ENCODE results near the gene PI16. TPM values are rescaled to one million over a fixed set of nuclear protein-coding genes. Genes with fewer than 3 reads are reported as not detected.

The PI16 gene
- total and polyA plus RNA-seq, 2 of the 13 experiments (the other 11 are each of a cell fraction or from before 2014, with no cell fraction given): not detected

- TF ChIP-seq RFX3 (CRISPR knock-in tag; IDR thresholded peaks at IDR 0.05) (no peak), ZNF761 (CRISPR knock-in tag; conservative IDR thresholded peaks at IDR 0.05) (peak; percentile 92), ZNF678 (CRISPR knock-in tag; IDR thresholded peaks at IDR 0.05) (0 out of 2 replicates have a peak, but pooled peaks have one; percentile 12), REL (CRISPR knock-in tag; conservative IDR thresholded peaks at IDR 0.05) (peak; percentile 72; the same call in 1 of the 2 replicates), SCMH1 (CRISPR knock-in tag; IDR thresholded peaks at IDR 0.05; ENCODE audit: borderline replicate concordance) (no peak), ZNF33B (CRISPR knock-in tag; IDR thresholded peaks at IDR 0.05) (no peak; the same call in 1 of the 2 replicates), ZNF652 (CRISPR knock-in tag; IDR thresholded peaks at IDR 0.05; ENCODE audit: borderline replicate concordance, low read depth) (0 out of 2 replicates have a peak, but pooled peaks have one; percentile 17), XBP1 (CRISPR knock-in tag; IDR thresholded peaks at IDR 0.05) (no peak), TFDP1 (CRISPR knock-in tag; IDR thresholded peaks at IDR 0.05; ENCODE audit: borderline replicate concordance) (peak; percentile 85; the same call in 1 of the 2 replicates), CREB1 (IDR thresholded peaks at IDR 0.05) (peak; percentile 85; the same call in 1 of the 2 replicates), CREB1 (CRISPR knock-in tag; IDR thresholded peaks at IDR 0.05) (no peak), ATRX (CRISPR knock-in tag; IDR thresholded peaks at IDR 0.05; ENCODE audit: borderline replicate concordance) (no peak), ZNF737 (CRISPR knock-in tag; IDR thresholded peaks at IDR 0.05; ENCODE audit: borderline replicate concordance) (0 out of 2 replicates have a peak, but pooled peaks have one; percentile 42)
- TF ChIP-seq, protein P1, sequence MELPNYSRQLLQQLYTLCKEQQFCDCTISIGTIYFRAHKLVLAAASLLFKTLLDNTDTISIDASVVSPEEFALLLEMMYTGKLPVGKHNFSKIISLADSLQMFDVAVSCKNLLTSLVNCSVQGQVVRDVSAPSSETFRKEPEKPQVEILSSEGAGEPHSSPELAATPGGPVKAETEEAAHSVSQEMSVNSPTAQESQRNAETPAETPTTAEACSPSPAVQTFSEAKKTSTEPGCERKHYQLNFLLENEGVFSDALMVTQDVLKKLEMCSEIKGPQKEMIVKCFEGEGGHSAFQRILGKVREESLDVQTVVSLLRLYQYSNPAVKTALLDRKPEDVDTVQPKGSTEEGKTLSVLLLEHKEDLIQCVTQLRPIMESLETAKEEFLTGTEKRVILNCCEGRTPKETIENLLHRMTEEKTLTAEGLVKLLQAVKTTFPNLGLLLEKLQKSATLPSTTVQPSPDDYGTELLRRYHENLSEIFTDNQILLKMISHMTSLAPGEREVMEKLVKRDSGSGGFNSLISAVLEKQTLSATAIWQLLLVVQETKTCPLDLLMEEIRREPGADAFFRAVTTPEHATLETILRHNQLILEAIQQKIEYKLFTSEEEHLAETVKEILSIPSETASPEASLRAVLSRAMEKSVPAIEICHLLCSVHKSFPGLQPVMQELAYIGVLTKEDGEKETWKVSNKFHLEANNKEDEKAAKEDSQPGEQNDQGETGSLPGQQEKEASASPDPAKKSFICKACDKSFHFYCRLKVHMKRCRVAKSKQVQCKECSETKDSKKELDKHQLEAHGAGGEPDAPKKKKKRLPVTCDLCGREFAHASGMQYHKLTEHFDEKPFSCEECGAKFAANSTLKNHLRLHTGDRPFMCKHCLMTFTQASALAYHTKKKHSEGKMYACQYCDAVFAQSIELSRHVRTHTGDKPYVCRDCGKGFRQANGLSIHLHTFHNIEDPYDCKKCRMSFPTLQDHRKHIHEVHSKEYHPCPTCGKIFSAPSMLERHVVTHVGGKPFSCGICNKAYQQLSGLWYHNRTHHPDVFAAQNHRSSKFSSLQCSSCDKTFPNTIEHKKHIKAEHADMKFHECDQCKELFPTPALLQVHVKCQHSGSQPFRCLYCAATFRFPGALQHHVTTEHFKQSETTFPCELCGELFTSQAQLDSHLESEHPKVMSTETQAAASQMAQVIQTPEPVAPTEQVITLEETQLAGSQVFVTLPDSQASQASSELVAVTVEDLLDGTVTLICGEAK (IDR thresholded peaks at IDR 0.05): no peak
- TF ChIP-seq, protein P1 (CRISPR knock-in tag; IDR thresholded peaks at IDR 0.05): no peak
- TF ChIP-seq, protein P2, sequence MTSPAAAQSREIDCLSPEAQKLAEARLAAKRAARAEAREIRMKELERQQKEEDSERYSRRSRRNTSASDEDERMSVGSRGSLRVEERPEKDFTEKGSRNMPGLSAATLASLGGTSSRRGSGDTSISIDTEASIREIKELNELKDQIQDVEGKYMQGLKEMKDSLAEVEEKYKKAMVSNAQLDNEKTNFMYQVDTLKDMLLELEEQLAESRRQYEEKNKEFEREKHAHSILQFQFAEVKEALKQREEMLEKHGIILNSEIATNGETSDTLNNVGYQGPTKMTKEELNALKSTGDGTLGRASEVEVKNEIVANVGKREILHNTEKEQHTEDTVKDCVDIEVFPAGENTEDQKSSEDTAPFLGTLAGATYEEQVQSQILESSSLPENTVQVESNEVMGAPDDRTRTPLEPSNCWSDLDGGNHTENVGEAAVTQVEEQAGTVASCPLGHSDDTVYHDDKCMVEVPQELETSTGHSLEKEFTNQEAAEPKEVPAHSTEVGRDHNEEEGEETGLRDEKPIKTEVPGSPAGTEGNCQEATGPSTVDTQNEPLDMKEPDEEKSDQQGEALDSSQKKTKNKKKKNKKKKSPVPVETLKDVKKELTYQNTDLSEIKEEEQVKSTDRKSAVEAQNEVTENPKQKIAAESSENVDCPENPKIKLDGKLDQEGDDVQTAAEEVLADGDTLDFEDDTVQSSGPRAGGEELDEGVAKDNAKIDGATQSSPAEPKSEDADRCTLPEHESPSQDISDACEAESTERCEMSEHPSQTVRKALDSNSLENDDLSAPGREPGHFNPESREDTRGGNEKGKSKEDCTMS (CRISPR knock-in tag; conservative IDR thresholded peaks at IDR 0.05): 0 out of 2 replicates have a peak, but pooled peaks have one; percentile 28
Observed at GRCh38 chr6:36985808-36986703, 31.5 kb downstream of the PI16 start, which contains the start of gene MTCH1 (continued).

Measured in HepG2 (cell line).